GM18502 (cell line): ENCODE results near the gene PTGES2.

Experiments
- ATAC-seq: cut with Tn5 transposase; IDR thresholded peaks from one replicate; pipeline ENCODE4 v1.9.1; 2021; ENCODE audit warnings: mild to moderate bottlenecking; ENCODE audit not compliant: unreplicated experiment, poor library complexity

Gene PTGES2

DNA sequence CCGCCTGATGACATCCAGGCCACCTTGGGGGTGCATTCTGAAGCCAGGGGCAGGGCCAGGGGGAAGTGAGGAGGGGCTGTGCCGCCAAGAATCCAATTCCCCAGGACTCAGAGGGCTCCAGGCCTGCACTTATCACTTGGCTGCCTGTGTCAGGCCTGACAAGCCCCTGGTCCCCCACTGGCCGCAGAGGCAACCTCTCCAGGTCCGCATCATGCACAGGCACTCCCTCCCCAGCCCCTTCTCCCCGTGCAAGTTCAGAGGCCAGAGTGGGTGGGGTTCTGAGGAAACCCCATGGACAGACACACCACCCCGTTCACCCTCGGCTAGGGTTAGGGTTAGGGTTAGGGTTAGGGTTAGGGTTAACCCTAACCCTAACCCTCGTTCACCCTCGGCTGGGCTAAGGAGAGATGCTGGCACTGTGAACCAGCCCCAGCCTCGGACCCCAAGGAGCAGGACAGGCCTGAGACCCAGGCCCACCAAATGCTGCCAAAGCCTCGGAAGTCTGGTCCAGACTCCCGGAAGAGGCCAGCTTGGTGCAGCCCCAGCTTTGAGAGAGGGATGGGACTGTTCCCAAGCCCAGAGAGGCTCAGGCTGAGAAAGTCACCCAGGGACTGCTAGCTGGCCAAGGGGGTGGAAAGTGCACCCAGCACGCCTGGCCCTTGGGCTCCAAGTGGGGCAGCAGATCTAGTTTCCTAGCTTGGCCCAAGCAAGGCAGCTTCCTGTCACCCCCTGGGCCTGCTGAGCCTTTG lies 26.6 kb upstream of the PTGES2 start:
- ATAC-seq, result no peak

GRCh38 chr9:128153060-128153946 lies 25.8 kb upstream of the PTGES2 start:
- no peak for ATAC-seq

DNA sequence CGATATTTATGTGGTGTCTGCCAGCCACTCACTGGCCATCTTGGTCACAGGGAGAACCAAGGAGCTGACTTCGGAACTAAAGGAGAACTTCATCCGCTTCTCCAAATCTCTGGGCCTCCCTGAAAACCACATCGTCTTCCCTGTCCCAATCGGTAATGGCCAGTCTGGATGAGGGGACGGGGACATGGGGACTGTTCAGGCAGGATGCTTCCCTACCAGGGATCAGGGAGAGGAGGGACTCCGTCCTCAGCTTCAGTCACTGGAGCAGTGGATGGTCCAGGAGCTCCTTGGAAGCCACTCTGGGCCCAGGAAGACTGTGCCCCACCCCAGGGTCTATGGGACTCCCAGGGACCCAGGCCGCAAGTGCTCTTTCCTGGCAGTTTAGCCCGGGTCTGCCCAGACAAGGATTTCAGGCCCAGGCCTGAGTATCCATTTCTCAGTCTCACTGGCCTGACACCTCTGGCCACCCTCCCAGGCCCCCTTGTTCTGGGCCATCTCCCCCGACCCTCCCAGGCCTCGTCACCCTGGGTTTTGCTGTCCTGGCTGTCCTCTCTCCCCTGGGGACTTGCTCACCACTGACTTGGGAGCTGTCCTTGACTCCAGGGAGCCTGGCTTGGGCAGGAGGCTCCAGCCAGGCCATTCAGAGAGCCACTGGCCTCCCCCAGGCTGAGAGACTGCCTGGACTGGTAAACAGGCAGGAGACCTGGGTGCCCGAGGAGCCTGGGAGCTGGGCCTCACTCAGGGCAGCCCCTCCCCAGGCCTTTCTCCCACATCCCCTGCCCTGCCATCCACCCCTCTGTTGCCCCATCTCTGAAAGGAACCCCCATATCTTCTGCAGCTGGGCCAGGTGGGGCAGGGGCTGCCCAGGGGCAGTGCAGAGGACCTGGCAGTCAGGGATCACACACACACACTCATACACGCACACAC lies 24.9 kb upstream of the PTGES2 start:
- ATAC-seq, result no peak

GRCh38 chr9:128151309-128152132 lies 24.0 kb upstream of the PTGES2 start:
- ATAC-seq, result no peak

GRCh38 chr9:128150594-128151308 lies 23.2 kb upstream of the PTGES2 start:
- no peak for ATAC-seq

- ATAC-seq, result no peak
Observed at GRCh38 chr9:128149951-128150593, 22.5 kb upstream of the PTGES2 start.

DNA sequence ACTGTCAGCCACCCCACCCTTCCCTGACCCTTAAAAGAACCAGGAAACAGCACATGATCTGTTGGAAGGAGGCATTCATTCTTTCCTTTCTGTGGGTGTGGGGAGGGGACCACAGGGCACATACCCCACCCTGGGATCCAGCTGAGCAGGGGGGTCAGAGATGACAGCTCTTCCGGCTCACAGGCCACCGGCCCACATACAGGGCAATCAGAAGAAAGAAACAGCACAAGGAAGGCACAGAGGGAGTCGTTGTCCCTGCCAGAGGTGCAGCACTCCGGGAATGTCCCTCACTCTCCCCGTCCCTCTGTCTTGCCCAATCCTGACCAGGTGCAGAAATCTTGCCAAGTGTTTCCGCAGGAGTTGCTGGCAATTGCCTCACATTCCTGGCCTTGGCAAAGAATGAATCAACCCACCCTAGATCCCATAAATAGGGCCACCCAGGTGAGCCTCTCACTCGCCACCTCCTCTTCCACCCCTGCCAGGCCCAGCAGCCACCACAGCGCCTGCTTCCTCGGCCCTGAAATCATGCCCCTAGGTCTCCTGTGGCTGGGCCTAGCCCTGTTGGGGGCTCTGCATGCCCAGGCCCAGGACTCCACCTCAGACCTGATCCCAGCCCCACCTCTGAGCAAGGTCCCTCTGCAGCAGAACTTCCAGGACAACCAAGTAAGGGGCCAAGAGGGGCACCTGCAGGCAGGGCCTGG lies 21.6 kb upstream of the PTGES2 start, which contains the start of gene LCN2:
Gene LCN2 (plus strand): TSS at position 453 of the 701 bp plus-strand sequence. CDS start 73 bp downstream, at position 526.
- ATAC-seq, result no peak

DNA sequence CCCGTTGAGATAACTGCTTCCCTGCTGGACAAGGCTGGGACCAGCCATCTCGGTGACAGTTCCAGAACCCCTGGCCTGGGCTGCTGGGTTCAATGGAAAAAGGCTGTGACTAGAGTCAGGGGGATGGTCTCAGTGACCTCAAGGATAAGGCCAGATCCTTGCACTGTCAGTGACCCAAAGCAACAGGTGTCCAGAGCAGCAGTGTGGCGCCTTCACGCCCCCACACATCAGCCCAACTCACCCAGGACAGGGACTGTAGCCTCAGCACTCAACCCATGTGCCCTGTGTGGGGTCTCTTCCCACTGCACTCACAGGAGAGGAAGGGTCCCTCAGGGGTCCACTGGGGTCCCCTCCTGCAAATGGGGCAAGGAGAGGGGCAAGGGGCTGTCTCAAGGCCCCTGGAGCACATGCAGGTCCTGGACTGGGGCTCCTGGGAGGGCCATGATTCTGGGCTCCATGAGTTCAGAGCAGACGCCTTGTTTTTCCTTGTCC lies 21.0 kb upstream of the PTGES2 start:
- no peak for ATAC-seq

DNA sequence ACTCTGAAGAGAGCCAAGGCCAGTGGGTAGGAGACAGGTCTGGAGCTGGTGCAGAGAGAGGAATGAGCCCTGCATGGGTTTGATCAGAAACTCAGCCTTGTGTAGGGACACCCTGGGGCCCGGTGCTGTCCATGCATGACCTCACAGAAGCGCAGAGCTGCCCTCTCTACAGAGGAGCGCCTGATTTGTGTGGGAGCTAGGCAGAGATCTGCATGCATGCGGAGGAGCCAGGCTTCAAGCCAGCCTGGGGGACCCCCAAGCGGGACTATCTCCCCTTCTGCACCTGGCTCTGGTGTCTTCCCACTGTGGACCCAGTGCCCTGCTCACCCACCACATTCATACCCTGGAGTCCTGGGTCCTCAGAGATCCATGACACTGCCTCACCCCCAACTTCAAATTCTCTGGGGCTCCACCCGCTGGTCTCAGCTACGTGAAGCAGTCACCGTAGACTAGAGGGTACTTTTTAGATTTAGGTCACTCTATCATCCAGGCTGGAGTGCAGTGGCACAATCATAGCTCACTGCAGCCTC lies 19.1 kb upstream of the PTGES2 start:
- ATAC-seq, result no peak

GRCh38 chr9:128145951-128146351 lies 18.4 kb upstream of the PTGES2 start:
- ATAC-seq, result no peak

- no peak for ATAC-seq
Observed at GRCh38 chr9:128145536-128145935, 18.0 kb upstream of the PTGES2 start.

DNA sequence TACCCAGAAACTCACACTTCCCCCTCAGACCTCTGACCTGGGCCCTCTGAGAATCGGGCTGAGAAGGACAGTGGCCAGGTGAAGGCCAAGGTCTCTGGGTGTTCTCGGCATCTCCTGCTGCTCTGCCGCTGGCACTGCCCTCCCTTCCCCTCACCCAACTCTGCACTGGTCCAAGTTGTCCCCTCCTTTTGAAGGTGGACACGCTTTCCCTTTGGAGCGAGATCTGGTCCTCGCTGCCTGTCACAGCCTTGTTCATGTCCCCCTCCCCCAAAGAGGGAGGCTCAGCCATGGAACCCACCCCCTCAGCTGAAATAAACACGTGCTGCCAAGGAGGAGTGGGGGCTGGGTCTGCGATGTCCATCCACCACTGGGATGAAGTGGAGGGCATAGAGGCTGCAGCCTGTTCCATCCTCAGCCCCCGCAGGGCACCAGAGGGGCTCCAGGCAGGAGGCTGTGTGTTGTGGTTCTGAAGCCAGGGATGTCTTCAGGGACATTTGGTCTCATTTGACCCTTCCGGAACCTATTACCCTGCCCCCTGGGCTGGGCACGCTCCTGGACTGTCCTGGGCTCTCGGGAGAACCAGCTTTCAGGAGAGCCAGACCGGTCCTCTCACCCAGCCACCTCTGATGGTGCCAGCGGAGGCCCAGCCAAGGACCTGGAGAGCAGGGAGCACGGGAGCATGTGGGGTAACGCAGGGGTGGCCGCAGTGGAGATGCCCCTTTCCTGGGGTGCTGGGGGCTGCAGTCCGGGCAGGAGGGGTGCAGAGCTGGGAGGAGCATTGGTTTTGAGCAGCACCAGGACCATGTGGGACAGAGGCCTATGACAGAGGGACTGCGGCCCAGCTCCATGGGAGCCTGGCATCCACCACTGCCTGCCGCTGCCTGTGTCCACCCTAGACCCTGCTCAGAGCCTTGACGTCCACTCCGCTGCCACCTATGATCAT lies 17.0 kb upstream of the PTGES2 start:
- no peak for ATAC-seq

DNA sequence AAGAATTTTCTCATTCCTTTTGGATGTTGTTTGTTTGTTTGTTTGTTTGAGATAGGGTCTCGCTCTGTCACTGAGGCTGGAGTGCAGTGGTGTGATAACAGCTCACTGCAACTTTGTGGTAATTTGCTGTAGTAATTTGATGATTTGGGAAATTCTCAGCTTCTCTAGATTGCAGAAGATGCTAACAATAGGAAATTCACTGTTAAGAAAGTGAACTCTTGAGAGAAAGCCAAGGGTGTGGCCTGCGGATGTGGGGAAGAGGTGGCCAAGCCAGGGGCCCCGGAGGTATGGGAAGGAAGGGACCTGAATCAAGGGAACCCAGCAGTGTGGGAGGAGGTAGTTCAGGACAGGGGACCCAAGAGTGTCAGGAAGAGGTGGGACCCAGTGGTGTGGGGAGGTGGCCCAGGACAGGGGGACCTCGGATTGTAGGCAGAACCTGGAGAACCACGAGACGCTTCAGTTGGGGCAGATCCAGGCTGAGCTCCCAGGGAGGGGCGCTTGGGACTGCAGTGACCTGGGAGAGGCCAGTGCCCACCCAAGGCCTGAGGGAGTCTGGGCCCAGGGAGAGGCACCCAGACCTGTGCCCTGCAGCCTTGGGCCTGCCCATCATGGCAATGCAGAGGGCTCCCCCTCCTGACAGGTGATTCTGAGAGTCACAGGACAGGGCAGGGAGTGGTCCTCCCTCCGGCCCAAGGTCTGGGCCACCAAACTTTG lies 16.2 kb upstream of the PTGES2 start:
- no peak for ATAC-seq

- no peak for ATAC-seq
Observed at GRCh38 chr9:128142596-128142995, 15.1 kb upstream of the PTGES2 start.

DNA sequence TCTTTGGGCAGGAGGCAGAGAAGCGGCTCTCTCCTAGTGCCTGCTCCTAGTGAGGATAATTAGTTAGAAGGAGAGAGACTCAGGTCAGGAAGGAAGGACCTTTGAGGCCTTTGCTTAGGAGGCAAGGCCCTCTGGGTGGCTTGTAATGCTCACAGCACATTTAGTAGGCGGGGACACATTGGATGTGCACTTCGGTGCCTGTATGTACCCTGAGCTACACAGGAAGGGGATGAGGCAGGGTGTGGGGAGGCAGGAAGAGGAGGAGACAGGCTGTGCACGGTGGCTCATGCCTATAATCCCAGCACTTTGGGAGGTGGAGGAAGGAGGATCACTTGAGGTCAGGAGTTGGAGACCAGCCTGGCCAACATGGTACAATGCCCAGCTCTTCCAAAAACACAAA lies 14.5 kb upstream of the PTGES2 start:
- ATAC-seq, result no peak

GRCh38 chr9:128141604-128142003 lies 14.1 kb upstream of the PTGES2 start:
- ATAC-seq, result no peak
